ENCODE results near the gene BMP6.

DNA sequence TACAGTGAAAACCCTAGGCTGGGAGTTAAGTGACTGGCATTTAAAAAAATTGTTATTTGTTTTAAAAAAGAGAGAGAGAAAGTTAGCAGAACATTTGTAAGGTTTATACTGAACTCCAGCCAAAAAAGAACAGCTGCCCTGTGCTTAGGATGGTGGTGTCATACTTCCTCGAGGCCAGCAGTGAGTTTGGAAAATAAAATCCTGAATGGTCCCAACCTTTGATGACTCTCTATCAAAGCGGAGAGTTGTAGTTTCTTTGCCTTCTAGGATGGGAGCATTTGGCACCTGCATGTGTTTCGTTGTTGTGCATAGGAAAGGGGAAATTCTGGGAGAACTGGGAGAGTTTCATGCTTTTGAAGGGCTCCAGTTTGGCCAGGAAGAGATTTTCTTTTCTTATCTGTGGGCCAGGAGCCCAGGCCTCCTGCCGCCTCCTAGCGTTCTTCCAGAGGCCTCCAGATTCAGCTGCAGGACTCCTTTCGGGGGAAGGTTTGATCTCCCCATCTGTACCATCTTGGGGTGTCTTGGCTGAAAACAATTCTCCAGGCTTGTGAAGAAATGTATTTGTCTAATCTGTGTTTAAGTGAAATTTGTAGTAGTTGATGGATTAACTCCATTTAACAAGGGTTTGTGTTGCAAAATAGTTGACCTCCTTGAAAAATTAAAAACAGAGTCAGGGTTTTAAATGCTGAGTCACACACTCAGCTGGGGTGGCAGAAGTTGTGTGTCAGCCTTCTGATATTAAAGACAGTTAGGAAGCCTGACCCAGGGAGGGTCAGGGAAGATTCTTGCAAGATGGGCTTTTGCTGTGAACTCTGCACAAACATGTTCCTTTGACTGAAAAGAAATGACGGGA is 121.3 kb downstream of the BMP6 start:
- TF ChIP-seq POLR2A (IDR thresholded peaks at IDR 0.05; ENCODE audit: low read depth, low read length): peak; percentile 25
- no peak for TF ChIP-seq EZH2 (IDR thresholded peaks at IDR 0.05; ENCODE audit: borderline replicate concordance, low read depth, low read length, severe bottlenecking)
- TF ChIP-seq, protein P1, sequence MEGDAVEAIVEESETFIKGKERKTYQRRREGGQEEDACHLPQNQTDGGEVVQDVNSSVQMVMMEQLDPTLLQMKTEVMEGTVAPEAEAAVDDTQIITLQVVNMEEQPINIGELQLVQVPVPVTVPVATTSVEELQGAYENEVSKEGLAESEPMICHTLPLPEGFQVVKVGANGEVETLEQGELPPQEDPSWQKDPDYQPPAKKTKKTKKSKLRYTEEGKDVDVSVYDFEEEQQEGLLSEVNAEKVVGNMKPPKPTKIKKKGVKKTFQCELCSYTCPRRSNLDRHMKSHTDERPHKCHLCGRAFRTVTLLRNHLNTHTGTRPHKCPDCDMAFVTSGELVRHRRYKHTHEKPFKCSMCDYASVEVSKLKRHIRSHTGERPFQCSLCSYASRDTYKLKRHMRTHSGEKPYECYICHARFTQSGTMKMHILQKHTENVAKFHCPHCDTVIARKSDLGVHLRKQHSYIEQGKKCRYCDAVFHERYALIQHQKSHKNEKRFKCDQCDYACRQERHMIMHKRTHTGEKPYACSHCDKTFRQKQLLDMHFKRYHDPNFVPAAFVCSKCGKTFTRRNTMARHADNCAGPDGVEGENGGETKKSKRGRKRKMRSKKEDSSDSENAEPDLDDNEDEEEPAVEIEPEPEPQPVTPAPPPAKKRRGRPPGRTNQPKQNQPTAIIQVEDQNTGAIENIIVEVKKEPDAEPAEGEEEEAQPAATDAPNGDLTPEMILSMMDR (IDR thresholded peaks at IDR 0.05; ENCODE audit: extremely low read depth in 1 of 2, insufficient read depth in 1 of 2, low read depth in 1 of 2, low read length in 2 of 2): peak; percentile 29 to 43
- peak; percentile 29 for TF ChIP-seq POLR2AphosphoS5 (IDR thresholded peaks at IDR 0.05; ENCODE audit: insufficient read depth, low read depth, low read length)
- peak; percentile 22 for TF ChIP-seq FOS (IDR thresholded peaks at IDR 0.05; ENCODE audit: borderline replicate concordance, insufficient read depth, low read length)
- TF ChIP-seq MYC (IDR thresholded peaks at IDR 0.05; ENCODE audit: low read depth, low read length): no peak

All from endothelial cell of umbilical vein (primary cell).